Measurements from ENCODE around the gene SFXN5. TPM values are rescaled to one million over a fixed set of nuclear protein-coding genes. Genes with fewer than 3 reads are reported as not detected.

Gene SFXN5
- total and polyA plus RNA-seq, 7 donors = 5.1 to 17.1 (median 12.2) TPM

- no peak for TF ChIP-seq CTCF (IDR thresholded peaks at IDR 0.05)
- 69 to 75% (median 75%) methylated on average over 4 of the region's 4 CpGs for WGBS, 3 donors
- intact Hi-C loops (cut with DNase I) = loop anchor here in 1 of 2 donors (5.0 kb wide), 1 partner anchor 37 kb away; no protein-coding TSS in a partner anchor
Measured at GRCh38 chr2:73114273-73114867, 42.9 kb upstream of the SFXN5 start.

GRCh38 chr2:73112913-73113854 lies 41.7 kb upstream of the SFXN5 start, which contains the start of gene RAB11FIP5:
RAB11FIP5 (minus strand) TSS chr2:73112948; CDS start chr2:73112777, 171 bp downstream.
- 1 to 3% (median 2%) methylated on average over 59 to 93 of the region's 93 CpGs for WGBS, 3 donors

More at GRCh38 chr2:73114273-73114867, 42.9 kb upstream of the SFXN5 start:
- no peak overlapping the region for H3K4me3 ChIP-seq
- H3K9me3 ChIP-seq = no peaks in the 10 kb centered on the region
- no peaks in the 10 kb centered on the region for H3K36me3 ChIP-seq (ENCODE audit: insufficient read depth in 1 of 2, low read depth in 1 of 2)
- H3K27me3 ChIP-seq (ENCODE audit: insufficient read depth in 3 of 3, low read length in 2 of 3) = no peaks in the 10 kb centered on the region
- H3K4me1 ChIP-seq = peaks cover 21% of the 10 kb centered on the region
- DNase-seq = no peak
- ATAC-seq = no peak
- H3K27ac ChIP-seq = peak overlapping the region; percentile 74

GRCh38 chr2:73112026-73112912 lies 40.8 kb upstream of the SFXN5 start:
- no peaks in the 10 kb centered on the region for H3K36me3 ChIP-seq (ENCODE audit: insufficient read depth in 1 of 2, low read depth in 1 of 2)
- intact Hi-C loops (cut with DNase I) = loop anchor here in 1 of 2 donors (5.0 kb wide), 1 partner anchor 35 kb away; no protein-coding TSS in a partner anchor
- no peaks in the 10 kb centered on the region for H3K9me3 ChIP-seq
- no peaks in the 10 kb centered on the region for H3K27me3 ChIP-seq (ENCODE audit: insufficient read depth in 3 of 3, low read length in 2 of 3)
- H3K27ac ChIP-seq = peak overlapping the region; percentile 74
- H3K4me3 ChIP-seq = peak overlapping the region; percentile 97
- TF ChIP-seq CTCF (IDR thresholded peaks at IDR 0.05) = no peak
- 2 to 3% (median 3%) methylated on average over 75 to 88 of the region's 88 CpGs for WGBS, 3 donors
- peak; percentile 17 to 57 (median 46) for ATAC-seq
- peak; percentile 32 to 64 for DNase-seq
- peaks cover 28% of the 10 kb centered on the region for H3K4me1 ChIP-seq

More at GRCh38 chr2:73112913-73113854, 41.7 kb upstream of the SFXN5 start, which contains the start of gene RAB11FIP5:
- ATAC-seq = peak; percentile 78 to 87 (median 84)
- H3K27me3 ChIP-seq (ENCODE audit: insufficient read depth in 3 of 3, low read length in 2 of 3) = no peaks in the 10 kb centered on the region
- TF ChIP-seq CTCF (IDR thresholded peaks at IDR 0.05) = no peak
- H3K27ac ChIP-seq = peak within 1 kb of the TSS; percentile 74
- intact Hi-C loops (cut with DNase I) = loop anchor here in 1 of 2 donors (5.0 kb wide), 1 partner anchor 36 kb away; no protein-coding TSS in a partner anchor
- peaks cover 21% of the 10 kb centered on the region for H3K4me1 ChIP-seq
- H3K9me3 ChIP-seq = no peaks in the 10 kb centered on the region
- peak within 1 kb of the TSS; percentile 97 for H3K4me3 ChIP-seq
- no peaks in the 10 kb centered on the region for H3K36me3 ChIP-seq (ENCODE audit: insufficient read depth in 1 of 2, low read depth in 1 of 2)
- peak; percentile 81 to 82 for DNase-seq

All from psoas muscle (tissue), 8 donors.